Measurements from ENCODE around the gene ETV6.

- TF ChIP-seq, protein P1, sequence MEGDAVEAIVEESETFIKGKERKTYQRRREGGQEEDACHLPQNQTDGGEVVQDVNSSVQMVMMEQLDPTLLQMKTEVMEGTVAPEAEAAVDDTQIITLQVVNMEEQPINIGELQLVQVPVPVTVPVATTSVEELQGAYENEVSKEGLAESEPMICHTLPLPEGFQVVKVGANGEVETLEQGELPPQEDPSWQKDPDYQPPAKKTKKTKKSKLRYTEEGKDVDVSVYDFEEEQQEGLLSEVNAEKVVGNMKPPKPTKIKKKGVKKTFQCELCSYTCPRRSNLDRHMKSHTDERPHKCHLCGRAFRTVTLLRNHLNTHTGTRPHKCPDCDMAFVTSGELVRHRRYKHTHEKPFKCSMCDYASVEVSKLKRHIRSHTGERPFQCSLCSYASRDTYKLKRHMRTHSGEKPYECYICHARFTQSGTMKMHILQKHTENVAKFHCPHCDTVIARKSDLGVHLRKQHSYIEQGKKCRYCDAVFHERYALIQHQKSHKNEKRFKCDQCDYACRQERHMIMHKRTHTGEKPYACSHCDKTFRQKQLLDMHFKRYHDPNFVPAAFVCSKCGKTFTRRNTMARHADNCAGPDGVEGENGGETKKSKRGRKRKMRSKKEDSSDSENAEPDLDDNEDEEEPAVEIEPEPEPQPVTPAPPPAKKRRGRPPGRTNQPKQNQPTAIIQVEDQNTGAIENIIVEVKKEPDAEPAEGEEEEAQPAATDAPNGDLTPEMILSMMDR (optimal IDR thresholded peaks at IDR 0.05 in 1 of 3, IDR thresholded peaks at IDR 0.05 in 1 of 3, conservative IDR thresholded peaks at IDR 0.05 in 1 of 3; ENCODE audit: extremely low read depth in 1 of 3, insufficient read depth in 2 of 3, low read length in 3 of 3): no peak
- TF ChIP-seq EZH2 (IDR thresholded peaks at IDR 0.05; ENCODE audit: low read length): no peak
These were observed 23.1 kb downstream of the ETV6 start for GRCh38 chr12:11672256-11673191.
